Measurements from ENCODE around the gene CLCN7. TPM values are rescaled to one million over a fixed set of nuclear protein-coding genes. Genes with fewer than 3 reads are reported as not detected.

Gene CLCN7
- total and polyA plus RNA-seq, 8 donors: 31.0 to 91.2 (median 36.2) TPM

GRCh38 chr16:1519831-1520230, 45.0 kb upstream of the CLCN7 start:
- peaks cover 0 to 11% (median 3%) of the 10 kb centered on the region in 3 donors for H3K36me3 ChIP-seq
- DNase-seq (no peak), FAIRE-seq (no peak), ATAC-seq (no peak)
- no peaks in the 10 kb centered on the region for H3K27me3 ChIP-seq
- no peak for TF ChIP-seq CTCF (IDR thresholded peaks at IDR 0.05)
- no peaks in the 10 kb centered on the region for H3K9me3 ChIP-seq
- no peaks in the 10 kb centered on the region for H3K4me1 ChIP-seq
- no peak overlapping the region for H3K27ac ChIP-seq
- H3K4me3 ChIP-seq: no peak overlapping the region
- intact Hi-C loops (cut with DNase I): no loop called here
- WGBS, 2 donors: 91 to 94% methylated on average over 17 of the region's 17 CpGs

GRCh38 chr16:1518626-1519135, 43.9 kb upstream of the CLCN7 start:
- Histone ChIP-seq H3K9me3 (no peaks in the 10 kb centered on the region), H3K36me3 (peaks cover 0 to 11% (median 3%) of the 10 kb centered on the region in 3 donors), H3K27me3 (no peaks in the 10 kb centered on the region), H3K4me1 (no peaks in the 10 kb centered on the region), H3K27ac (no peak overlapping the region), H3K4me3 (no peak overlapping the region)
- 89 to 93% methylated on average over 16 of the region's 16 CpGs for whole genome bisulfite sequencing, 2 donors
- TF ChIP-seq CTCF (IDR thresholded peaks at IDR 0.05): no peak
- no peak for FAIRE-seq
- DNase-seq: peak in 2 of 6 donors; percentile 12 to 55
- no peak for ATAC-seq
- intact Hi-C loops (cut with DNase I): no loop called here

DNA sequence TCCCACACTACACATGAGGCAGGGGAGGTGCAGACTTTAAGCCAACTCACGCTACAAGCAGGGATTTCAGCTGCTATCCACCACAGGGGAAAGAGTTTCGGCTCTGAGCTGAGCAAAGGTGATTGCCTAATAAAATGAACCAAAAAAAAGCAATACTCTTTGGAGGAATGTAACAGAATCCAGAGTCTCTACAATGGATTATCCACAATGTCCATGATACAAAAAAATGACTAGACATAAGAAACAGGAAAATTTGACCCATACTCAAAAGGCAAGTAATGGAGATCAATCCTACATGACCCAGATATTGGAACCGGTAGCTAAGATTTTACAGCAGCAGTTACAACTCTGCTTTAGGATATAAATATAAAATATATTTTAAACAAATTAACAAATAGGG, 39.7 kb upstream of the CLCN7 start:
- Histone ChIP-seq H3K9me3 (no peaks in the 10 kb centered on the region), H3K27ac (no peak overlapping the region), H3K36me3 (peaks cover 0 to 8% (median 0%) of the 10 kb centered on the region in 3 donors), H3K27me3 (no peaks in the 10 kb centered on the region), H3K4me1 (no peaks in the 10 kb centered on the region), H3K4me3 (no peak overlapping the region)
- TF ChIP-seq CTCF (IDR thresholded peaks at IDR 0.05): no peak
- intact Hi-C loops (cut with DNase I): no loop called here
- ATAC-seq: no peak
- no peak for DNase-seq
- WGBS, 2 donors: 84 to 100% methylated on average over 3 of the region's 3 CpGs
- FAIRE-seq: no peak

DNA sequence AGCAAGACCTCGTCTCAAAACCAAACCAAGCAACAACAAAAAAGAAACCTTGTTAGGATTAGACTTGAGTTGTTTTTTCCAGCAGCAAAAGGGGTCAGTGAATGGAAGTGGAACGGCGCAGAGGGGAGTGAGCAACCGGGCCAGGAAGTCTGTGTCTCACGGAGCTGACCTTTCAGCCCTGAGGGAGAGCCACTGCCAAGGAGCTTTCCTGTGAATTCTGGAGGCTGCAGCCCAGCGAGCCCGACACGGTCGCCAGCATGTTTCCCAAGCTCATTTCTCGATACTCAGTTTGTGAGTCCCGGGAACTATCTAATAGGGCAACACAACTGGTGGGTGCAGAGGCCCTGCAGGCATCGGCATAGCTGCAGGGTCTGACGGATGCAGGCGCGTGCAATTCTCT, 37.9 kb upstream of the CLCN7 start:
- peaks cover 0 to 6% (median 0%) of the 10 kb centered on the region in 3 donors for H3K36me3 ChIP-seq
- no peak for TF ChIP-seq CTCF (IDR thresholded peaks at IDR 0.05)
- no peak overlapping the region for H3K4me3 ChIP-seq
- DNase-seq: peak in 1 of 6 donors; percentile 16
- WGBS, 2 donors: 89% methylated on average over 15 of the region's 15 CpGs
- ATAC-seq: no peak
- no peaks in the 10 kb centered on the region for H3K4me1 ChIP-seq
- intact Hi-C loops (cut with DNase I): no loop called here
- H3K27me3 ChIP-seq: no peaks in the 10 kb centered on the region
- no peak overlapping the region for H3K27ac ChIP-seq
- FAIRE-seq: no peak
- H3K9me3 ChIP-seq: no peaks in the 10 kb centered on the region

DNA sequence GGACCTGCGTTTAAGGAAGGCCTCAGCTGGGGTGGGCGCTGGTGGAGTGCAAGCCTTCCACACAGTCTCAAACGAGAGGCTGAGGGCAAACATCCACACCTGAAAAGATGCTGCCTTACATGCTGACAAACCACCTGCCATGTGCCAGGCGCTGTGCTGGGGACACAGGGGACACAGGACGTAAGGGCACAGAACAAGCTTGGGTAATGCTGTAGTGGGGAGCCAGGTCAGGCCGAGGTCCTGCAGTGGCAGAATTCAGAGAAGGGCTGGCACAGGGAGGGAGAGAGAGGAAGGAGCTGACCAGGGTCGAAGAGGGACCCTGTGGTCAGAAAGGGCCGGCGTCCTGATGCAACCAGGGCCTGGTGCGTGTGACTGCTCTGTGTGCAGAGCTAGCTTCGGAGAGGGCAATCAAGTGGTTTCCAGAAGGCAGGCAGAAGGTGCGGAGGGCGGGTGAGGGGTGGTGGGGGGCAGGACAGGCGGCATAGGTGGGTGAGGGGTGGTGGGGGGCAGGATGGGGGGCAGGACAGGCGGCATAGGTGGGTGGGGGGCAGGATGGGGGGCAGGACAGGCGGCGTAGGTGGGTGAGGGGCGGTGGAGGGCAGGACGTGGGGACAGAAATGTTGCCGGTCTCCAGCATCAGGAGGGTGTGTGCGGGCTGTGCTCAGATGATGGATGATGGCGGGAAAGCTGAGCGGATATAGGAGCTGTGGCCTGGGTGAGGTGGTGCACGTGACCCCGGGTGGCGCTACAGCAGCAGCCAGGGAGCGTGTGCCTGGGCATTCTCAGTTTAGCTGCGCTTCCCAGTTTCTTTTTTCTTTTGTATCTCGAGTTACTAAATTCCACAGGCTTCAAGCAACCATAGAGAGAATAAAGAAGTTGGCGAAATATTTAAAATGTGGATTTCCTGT, 37.1 kb upstream of the CLCN7 start:
- 86 to 87% methylated on average over 29 to 30 of the region's 30 CpGs for WGBS, 2 donors
- peak in 1 of 4 donors; percentile 36 for ATAC-seq

More for the DNA sequence above, 37.1 kb upstream of the CLCN7 start:
- no peaks in the 10 kb centered on the region for H3K27me3 ChIP-seq
- no peaks in the 10 kb centered on the region for H3K9me3 ChIP-seq
- no peak overlapping the region for H3K27ac ChIP-seq
- intact Hi-C loops (cut with DNase I): no loop called here
- no peaks in the 10 kb centered on the region for H3K4me1 ChIP-seq
- no peak for TF ChIP-seq CTCF (IDR thresholded peaks at IDR 0.05)
- H3K4me3 ChIP-seq: no peak overlapping the region
- DNase-seq: peak in 1 of 6 donors; percentile 29
- H3K36me3 ChIP-seq: peaks cover 0 to 6% (median 0%) of the 10 kb centered on the region in 3 donors
- FAIRE-seq: no peak
